GM19035 (cell line): ENCODE data around the gene CKMT1A.

Experiments
- ATAC-seq: cut with Tn5 transposase; IDR thresholded peaks from one replicate; pipeline ENCODE4 v1.9.1; 2021; ENCODE audit not compliant: unreplicated experiment

Gene CKMT1A

GRCh38 chr15:43746903-43747309, 53.2 kb downstream of the CKMT1A start:
- peak; percentile 18 for ATAC-seq

GRCh38 chr15:43748376-43748775, 54.7 kb downstream of the CKMT1A start:
- no peak for ATAC-seq
